GM18499 (cell line): Measurements from ENCODE around the gene GK.
"Not testable (repeated sequence)": the region's sequence is repeated elsewhere in the genome, so short reads cannot be mapped to it uniquely, and the experiment has no call there.

Experiments
- ATAC-seq: cut with Tn5 transposase; IDR thresholded peaks from one replicate; pipeline ENCODE4 v1.9.1; 2021; ENCODE audit warnings: moderate number of reproducible peaks; ENCODE audit not compliant: insufficient read depth, unreplicated experiment

The GK gene

DNA sequence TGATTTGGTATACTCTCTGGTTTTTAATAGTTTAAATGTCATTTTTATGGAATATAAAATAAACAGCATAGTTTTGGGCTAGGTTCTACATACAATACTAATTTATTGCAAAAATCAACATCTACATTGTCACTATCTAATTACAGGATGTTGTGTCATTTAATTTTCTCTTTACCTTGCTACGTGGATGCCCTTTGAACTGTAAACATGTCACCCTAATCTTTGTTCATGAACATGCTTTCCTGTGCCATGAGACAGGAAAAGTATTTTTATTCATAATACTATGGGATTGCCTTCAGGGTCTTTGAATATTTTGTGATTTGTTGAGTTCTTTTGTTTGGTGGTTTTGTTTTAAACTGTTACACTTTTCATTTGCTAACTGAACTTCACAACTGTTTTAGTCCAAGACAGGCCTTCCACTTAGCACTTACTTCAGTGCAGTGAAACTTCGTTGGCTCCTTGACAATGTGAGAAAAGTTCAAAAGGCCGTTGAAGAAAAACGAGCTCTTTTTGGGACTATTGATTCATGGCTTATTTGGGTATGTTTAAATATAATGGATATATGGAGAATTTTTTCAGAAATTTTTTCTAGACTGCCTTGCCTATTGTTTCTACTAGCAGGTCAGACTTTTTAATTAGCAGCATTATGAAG, 40.9 kb downstream of the GK start:
- ATAC-seq, result no peak

DNA sequence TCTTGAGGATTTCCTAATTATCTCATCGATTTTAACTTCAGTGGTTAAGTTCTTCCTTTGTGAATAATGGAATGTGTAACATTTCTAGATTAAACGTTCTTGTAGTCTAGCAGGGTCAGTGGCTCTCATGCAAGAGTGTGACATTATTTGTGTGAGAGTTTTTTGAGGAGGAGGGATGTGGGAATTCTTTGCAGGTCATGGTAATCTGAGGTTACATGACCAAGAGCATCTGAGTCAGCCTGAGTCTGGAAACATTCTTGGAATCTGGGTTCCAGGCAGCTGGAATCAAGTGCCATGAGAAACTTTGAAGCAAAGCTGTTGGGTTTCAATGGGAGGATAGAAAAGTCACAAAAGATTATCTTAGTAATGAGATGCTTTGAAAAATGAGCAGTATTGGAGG, 49.5 kb downstream of the GK start:
- no peak for ATAC-seq

DNA sequence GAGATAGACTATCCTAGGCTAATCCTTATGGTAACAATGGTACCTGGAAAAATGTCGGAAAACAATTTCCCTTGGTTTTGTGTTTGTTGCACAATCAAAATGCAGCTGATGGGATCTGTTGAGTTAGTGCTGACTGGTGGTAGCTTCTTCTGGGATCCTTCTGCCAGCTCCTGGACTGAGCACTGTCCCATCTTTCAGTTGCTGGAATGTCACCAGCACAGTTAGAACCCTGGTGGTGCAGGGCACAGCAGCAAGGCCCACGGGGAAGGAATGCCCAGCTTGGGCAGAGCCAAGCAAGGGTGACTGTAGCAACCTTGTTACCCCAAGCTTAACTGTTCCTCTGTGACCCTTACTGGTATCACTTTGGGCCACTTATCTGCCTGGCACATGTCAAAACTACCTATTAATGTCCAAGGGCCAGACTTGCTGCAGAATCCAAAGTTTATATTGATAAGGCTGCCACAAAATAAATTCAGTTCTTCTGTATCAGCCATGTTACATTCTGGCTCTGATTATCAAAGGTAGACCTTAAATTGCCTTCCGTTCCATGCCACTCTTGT, 53.1 kb downstream of the GK start:
- no peak for ATAC-seq

DNA sequence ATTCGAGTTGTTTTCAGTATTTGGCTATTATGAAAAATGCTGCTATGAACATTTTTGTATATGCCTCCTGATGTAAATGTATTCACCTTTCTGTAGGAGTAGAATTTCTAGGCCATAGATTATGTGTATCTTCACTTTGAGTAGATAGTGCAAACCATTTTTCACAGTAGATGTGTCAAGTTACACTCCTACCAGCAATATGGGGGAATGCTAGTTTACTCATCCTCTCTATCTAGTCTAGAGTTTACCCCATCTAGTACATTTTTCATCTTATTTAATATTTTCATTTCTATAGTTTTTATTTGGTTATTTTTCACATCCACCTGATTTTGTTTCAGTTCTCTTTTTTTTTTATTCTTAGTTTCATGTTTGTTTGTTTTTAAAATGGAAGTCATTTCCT, 59.0 kb downstream of the GK start:
- ATAC-seq, result no peak

DNA sequence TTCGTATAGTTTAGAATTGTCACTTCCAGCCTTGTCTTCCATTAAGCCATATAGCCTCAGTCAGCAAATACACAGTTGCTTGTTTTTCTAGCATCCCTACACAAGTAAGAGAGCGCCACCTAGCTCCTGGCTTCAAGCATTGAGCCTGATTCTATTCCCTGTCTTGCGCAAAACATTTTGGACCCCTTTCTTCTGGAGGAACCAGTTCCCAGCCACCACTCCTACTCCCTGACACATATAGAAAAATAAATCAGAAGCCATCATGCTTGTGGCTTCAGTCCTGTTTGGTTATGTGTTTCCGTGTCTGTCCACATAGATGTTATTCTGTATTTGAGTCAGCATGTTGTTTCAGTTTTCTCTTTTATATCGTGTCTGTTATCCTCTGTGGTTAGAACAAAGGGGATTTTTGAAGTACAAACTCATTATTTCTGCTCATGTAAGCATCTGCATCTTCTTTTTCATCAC, 59.9 kb downstream of the GK start:
- ATAC-seq, result peak; percentile 99

DNA sequence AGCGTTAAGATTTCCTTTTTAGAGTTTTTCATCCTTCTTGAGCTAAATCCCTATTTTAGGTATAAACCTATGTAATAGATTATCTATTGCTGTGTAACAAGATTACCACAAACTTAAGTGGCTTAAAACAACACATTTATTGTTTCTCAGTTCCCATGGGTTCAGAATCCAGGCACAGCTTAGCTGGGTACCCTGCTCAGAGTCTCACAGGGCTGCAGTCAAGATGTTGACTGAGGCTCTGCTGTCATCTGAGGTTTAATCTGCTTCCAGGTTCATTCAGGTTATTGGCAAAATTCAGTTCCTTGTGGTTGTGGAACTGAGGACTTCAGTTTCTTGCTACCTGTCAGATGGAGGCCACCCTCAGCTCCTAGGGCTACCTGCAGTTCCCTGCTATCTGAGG, 60.9 kb downstream of the GK start:
- ATAC-seq, result no peak

DNA sequence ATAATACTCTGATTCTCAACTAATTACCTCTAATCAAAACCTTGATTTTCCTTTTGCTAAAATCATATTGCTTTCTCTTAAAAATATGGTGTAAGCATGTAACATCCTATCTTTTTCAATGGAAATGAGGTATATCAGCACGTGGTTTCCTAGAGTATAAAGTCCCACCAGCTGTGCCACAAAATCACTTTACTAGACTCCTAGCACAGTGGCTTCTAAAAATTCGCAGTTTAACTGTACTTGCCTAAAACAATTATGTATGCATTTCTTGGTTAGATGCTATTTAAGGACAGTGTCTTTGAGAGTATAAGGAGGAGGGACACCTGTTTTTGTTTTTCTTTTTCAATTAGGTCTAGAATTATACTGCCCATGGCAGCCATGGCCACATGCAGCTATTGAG, 62.8 kb downstream of the GK start:
- ATAC-seq, result no peak

DNA sequence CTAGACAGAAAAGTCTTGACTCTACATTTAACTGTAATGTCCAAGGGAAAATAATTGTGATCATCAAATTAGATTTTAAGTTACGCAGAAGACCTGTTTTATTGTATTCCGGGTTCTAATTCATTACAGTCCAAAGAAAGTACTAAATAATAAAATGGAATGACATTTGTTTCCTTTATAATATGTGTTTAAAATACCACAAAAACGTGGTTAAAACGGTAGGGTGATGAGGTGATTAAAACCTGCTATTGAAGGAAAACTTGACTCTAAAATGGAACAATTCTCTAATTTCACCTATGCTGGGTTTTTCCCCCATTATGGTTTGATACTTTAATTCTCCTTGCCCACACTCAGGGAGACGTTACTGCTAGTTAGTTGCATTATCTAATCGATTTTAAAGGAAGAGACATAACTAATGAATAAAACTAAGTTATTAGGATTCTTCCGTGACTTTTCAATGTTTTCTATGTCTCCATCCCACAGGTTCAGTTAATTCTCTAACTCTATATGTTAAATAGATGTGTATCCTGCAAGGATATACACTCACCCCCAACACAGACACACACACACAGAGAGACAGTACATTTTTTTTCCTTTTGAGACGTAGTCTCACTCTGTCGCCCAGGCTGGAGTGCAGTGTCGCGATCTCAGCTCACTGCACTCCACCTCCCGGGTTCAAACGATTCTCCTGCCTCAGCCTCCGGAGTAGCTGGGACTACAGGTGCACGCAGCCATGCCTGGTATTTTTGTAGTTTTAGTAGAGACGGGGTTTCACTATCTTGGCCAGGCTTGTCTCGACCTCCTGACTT, 80.8 kb downstream of the GK start:
- ATAC-seq, result no peak

DNA sequence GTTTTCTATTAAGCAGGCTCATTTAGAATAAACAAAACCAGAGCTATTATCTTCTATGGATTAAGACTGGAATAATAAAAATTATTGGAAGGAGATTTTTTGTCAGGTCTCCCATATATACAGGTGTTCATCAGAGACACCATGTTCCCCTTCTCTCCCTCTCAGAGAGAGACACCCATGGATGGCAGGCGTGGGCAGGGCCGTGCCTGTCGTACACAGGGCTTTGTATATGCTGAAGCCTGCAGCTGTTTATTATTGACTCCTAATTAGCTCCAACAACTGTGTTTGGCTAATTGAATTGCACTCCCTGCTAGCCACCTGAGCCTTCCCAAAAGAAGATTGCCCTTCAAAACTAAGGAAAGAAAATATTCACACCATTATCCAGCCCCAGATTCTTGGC, 81.6 kb downstream of the GK start:
- no peak for ATAC-seq

DNA sequence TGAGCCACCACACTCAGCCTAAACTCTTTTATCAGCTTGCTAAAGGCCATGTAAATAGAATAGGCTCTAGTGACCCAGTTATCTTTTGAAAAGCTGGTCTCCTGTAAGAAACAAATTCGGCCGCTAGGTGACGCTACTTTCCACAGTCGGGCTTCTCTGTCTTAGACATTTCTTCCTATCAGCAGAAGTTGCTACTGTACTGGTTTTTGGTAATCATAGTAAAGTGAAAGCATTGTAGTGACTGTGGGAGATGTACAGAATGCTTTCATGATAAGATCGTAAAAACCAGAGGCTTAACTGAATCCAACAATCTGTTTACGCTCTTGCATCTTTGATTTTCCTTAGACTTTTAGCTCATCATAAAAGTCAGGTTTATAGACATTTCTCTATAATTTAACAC, 82.6 kb downstream of the GK start:
- ATAC-seq, result peak; percentile 86

DNA sequence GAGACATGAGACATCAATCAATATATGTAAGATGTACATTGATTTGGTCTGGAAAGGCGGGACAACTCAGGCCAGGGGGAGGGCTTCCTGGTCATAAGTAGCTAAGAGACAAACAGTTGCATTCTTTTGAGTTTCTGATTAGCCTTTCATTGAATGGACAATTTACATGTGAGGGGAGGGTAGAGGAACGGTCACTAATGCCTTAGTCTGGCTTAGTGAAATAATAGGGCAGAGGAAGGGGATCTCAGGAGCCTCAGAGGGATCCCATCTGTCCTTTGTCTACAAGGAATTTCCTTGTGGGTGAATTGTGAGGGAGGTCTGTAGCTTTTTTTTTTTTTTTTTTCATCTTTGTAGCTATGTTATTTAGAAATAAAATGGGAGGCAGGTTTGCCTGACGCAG, 88.3 kb downstream of the GK start:
- no peak for ATAC-seq

DNA sequence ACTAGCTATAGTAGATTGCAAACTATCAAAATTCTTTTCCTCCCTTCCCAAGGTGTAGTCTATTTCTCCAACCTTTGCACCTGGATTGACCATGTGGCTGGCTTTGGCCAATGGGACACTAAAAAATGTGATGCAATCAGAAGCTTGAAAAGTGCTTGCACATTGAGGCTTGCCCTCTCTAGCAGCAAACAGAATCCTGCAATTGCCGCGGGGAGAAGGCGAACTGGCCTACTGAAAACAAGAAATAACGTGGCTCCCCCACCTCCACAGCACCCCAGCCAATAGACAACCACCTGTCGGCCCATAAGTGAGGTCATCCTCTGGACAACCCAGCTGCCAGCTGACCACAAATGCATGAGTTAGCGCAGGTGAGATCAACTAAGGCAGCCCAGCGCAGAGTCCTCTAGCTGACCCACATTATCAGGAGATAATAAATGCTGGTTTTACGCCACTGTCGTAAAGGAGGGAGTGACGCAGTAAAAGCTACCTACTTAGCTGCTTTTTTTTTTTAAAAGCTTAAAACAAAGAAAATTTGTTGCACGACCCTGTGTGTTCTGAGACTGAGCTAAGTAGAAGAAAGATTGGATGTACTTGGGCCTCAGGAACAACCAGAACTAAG, 95.2 kb downstream of the GK start:
- ATAC-seq, result no peak

DNA sequence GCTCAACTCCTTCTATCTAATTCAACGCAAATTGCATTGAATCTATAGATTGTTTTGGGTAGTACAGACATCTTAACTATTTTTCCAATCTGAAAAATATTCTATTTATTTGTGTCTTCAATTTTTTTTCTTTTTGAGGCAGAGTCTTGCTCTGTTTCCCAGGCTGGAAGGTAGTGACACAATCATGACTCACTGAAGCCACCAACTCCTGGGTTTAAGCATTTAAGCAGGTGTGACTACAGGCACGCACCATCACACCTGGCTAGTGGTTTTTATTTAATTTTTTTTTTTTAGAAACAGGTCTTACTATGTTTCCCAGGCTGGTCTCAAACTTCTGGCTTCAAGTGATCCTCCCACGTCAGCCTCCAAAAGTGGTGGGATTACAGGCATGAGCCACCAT, 98.3 kb downstream of the GK start:
- ATAC-seq, result no peak

DNA sequence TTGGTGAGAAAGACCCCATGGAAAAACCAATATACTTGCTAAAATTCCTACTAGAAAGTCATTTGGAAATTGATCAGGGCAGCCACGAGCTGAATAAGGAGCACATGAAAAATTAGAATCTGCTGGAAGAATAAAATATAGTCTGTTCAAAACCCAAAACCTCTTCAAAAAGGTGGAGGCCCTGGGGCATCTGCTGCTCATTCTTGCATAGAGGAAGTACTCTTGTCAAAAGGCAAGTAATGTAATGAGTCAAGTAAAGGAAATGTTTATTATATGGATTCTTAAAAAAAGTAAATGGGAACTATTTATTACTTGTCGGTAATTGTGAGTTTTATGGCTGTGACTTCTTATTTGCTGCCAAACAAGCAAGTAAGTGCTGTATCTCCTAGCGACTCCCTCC, 109.5 kb downstream of the GK start:
- ATAC-seq, result no peak

DNA sequence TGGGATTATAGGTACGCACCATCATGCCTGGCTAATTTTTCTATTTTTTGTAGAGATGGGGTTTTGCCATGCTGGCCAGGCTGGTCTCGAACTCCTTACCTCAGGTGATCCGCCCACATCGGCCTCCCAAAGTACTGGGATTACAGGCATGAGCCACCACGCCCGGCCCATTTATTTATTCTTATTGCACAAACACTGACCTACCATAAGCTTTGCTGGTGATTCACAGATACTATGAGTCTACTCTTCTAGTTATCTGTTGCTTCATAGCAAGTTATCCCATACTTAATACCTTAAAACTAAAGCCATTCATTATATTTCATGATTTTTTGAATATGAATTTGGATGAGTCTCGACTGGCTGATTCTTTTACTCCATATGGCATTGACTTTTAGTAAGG, 120.5 kb downstream of the GK start:
- ATAC-seq, result not testable (repeated sequence)

DNA sequence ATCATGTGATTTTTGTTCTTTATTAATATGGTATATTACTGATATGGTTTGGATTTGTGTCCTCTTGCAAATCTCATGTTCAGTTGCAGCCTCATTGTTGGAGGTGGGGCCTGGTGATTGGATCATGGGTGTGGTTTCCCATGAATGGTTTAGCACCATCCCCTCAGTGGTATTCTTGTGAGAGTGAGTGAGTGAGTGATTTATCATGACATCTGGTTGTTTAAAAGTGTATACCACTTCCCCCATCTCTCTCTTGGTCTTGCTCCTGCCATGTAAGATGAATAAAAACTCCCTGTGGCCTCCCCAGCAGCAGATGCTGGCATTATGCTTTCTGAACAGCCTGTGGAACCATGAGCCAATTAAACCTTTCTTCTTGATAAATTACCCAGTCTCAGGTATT, 124.4 kb downstream of the GK start:
- ATAC-seq, result no peak

DNA sequence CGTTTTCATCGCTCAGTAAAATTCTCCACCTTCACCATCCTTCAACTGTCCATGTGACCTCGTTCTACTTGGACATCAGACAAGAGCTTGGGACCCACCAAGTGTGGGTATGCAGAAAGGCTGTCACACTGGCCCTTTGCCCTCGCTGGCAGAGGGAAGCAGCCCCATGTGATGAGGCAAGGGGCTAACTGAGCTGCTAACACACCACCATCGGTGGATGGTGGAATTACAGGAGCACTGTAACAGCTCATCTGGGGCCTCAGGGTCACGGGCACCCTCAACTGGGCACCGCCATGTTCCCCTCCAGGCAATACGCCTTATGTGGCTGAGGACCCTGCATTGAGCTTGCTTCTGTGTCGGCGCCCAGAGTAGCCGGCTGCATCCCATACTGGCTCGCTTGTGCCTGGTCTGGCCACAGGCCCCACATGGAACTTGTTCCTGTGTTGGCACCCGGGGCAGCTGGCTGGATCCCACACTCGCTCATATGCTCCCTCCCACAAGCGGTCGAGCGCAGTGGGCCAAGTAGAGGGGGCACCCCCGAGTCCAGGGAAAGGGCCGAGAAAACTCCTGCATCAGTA, 126.3 kb downstream of the GK start:
- ATAC-seq, result no peak
